HepG2 (cell line): ENCODE data around the gene CFAP69. TPM values are rescaled to one million over a fixed set of nuclear protein-coding genes. Genes with fewer than 3 reads are reported as not detected.
A peak's percentile ranks its signal among the peaks of the same experiment; 100 is the strongest.

Source experiments
- ATAC-seq: fragments of 200-7000 bp; cut with Tn5 transposase; 3 replicates; pipeline ENCODE4 v1.9.1; 2020; ENCODE audit warnings: mild to moderate bottlenecking, moderate library complexity
- BruUV-seq: library from RNA; stranded (reverse); fragments of 400-500 nt; replicated peaks from 2 replicates; lab custom pipeline; 2021; lab: Mats Ljungman, UMichigan
- CTCF ChIA-PET: fragments of 300-600 bp; formaldehyde crosslinking; extraction: SDS; loops from one replicate; lab custom pipeline; 2021; ENCODE audit warnings: low total read pairs, inconsistent platforms, low intra/inter-chr PET ratio; lab: Yijun Ruan, JAX
- POLR2A ChIA-PET: fragments of 350-600 bp; sonication (Branson Sonifier 250); formaldehyde crosslinking; loops from one replicate; lab custom pipeline; 2020; ENCODE audit warnings: antibody characterized with exemption, inconsistent platforms; lab: Yijun Ruan, JAX
- DNase-seq: peaks from one replicate; pipeline ENCODE4 v3.0.0-alpha.2; 2015; ENCODE audit warnings: low spot score
- FAIRE-seq: peaks from 3 replicates; lab custom pipeline; 2011; peaks lifted over from hg19 to GRCh38; lab: Jason Lieb, UNC
- H2AFZ ChIP-seq: one replicate; pipeline ENCODE4 v1.6.1; 2011; ENCODE audit warnings: low read length, inconsistent platforms
- H3K27ac ChIP-seq: fragments of 300-600 bp; 3 replicates; pipeline ENCODE4 v1.8.0; 2011; ENCODE audit warnings: mixed run types, mild to moderate bottlenecking, mixed read lengths, low read length, inconsistent platforms; ENCODE audit not compliant: insufficient read depth; ENCODE audit errors: extremely low read length
- H3K27me3 ChIP-seq, 2 experiments: fragments of 200-600 bp in 1 of 2; 2 replicates in 1 of 2; 3 replicates in 1 of 2; pipeline versions ENCODE4 v1.6.0 to v1.8.0; 2011; ENCODE audit warnings: low read length in 2 of 2, mild to moderate bottlenecking in 2 of 2, moderate library complexity in 2 of 2, inconsistent platforms in 1 of 2; ENCODE audit not compliant: insufficient read depth in 2 of 2, control insufficient read depth in 1 of 2
- H3K36me3 ChIP-seq, 2 experiments: fragments of 200-600 bp in 1 of 2; replicated peaks in 1 of 2; 2 replicates in 1 of 2; 3 replicates in 1 of 2; pipeline versions ENCODE4 v1.5.1 to v1.8.0; 2011; ENCODE audit warnings: low read length in 2 of 2, inconsistent platforms in 1 of 2; ENCODE audit not compliant: insufficient read depth in 2 of 2, control insufficient read depth in 1 of 2
- H3K4me1 ChIP-seq: 2 replicates; pipeline ENCODE4 v1.5.1; 2012; ENCODE audit warnings: low read length, inconsistent platforms; ENCODE audit not compliant: insufficient read depth
- H3K4me2 ChIP-seq: 2 replicates; pipeline ENCODE4 v1.6.0; 2011; ENCODE audit warnings: low read depth, low read length, inconsistent platforms
- H3K4me3 ChIP-seq, 3 experiments: fragments of 200-600 bp in 1 of 3; sonication (generic), shearing (Covaris generic) in 1 of 3; replicated peaks in 1 of 3; 2 replicates each; pipeline ENCODE4 v1.5.1; 2011 to 2016; ENCODE audit warnings: low read length in 3 of 3, inconsistent platforms in 2 of 3, low read depth in 2 of 3, mild to moderate bottlenecking in 2 of 3, control low read depth in 1 of 3, mixed read lengths in 1 of 3; ENCODE audit not compliant: insufficient read depth in 1 of 3
- H3K79me2 ChIP-seq: one replicate; pipeline ENCODE4 v1.6.1; 2011; ENCODE audit warnings: low read length, inconsistent platforms; ENCODE audit not compliant: insufficient read depth
- H3K9ac ChIP-seq: 2 replicates; pipeline ENCODE4 v1.6.0; 2011; ENCODE audit warnings: mild to moderate bottlenecking, low read depth, low read length, inconsistent platforms; ENCODE audit not compliant: insufficient read depth
- H3K9me3 ChIP-seq: 2 replicates; pipeline ENCODE4 v1.5.1; 2012; ENCODE audit warnings: mild to moderate bottlenecking, low read length
- H4K20me1 ChIP-seq: 2 replicates; pipeline ENCODE4 v1.6.0; 2011; ENCODE audit warnings: inconsistent platforms, mild to moderate bottlenecking, low read length, moderate library complexity; ENCODE audit not compliant: insufficient read depth
- ERF ChIP-seq: IDR thresholded peaks from 2 replicates; pipeline ENCODE4 v1.6.1; 2018; ENCODE audit warnings: missing biosample characterization, missing genetic modification reagents
- NFIC ChIP-seq: IDR thresholded peaks from 2 replicates; pipeline ENCODE4 v1.6.1; 2012; ENCODE audit warnings: mild to moderate bottlenecking, low read length, inconsistent platforms
- SKI ChIP-seq: fragments of 450-650 bp; IDR thresholded peaks from one replicate; pipeline ENCODE4 v1.6.1; 2018; ENCODE audit warnings: mild to moderate bottlenecking; ENCODE audit not compliant: partially characterized antibody
- SP5 ChIP-seq: IDR thresholded peaks from 2 replicates; pipeline ENCODE4 v1.6.1; 2016; ENCODE audit warnings: low read depth, borderline replicate concordance
- ZBTB1 ChIP-seq: sonication (generic); formaldehyde crosslinking; IDR thresholded peaks from 2 replicates; pipeline ENCODE4 v1.4.0; 2020; ENCODE audit warnings: missing genetic modification reagents, borderline replicate concordance
- ZBTB3 ChIP-seq: sonication (generic); formaldehyde crosslinking; IDR thresholded peaks from 2 replicates; pipeline ENCODE4 v1.4.0; 2020; ENCODE audit warnings: low read depth, mild to moderate bottlenecking, moderate library complexity, missing genetic modification reagents, borderline replicate concordance
- ZNF496 ChIP-seq: sonication (generic); formaldehyde crosslinking; IDR thresholded peaks from 2 replicates; pipeline ENCODE4 v1.8.1; 2023; ENCODE audit warnings: mild to moderate bottlenecking, moderate library complexity, missing genetic modification reagents; ENCODE audit not compliant: insufficient replicate concordance
- ZNF530 ChIP-seq: sonication (generic); formaldehyde crosslinking; IDR thresholded peaks from 2 replicates; pipeline ENCODE4 v1.5.0; 2020; ENCODE audit warnings: low read depth, mild to moderate bottlenecking, missing genetic modification reagents
- WGBS: methylation state at CpG from one replicate; pipeline ENCODE4 v1.1.6; 2017; ENCODE audit warnings: low lambda C conversion rate; 5-methylcytosine and 5-hydroxymethylcytosine counted together
- in situ Hi-C: cut with HindIII; loops from 2 replicates; pipeline ENCODE4 v1.10.0; 2017; ENCODE audit warnings: low pct_unique_long_range_greater_than_20kb; ENCODE audit not compliant: extremely low pct_ligation_motif_present
- intact Hi-C: fragments of 100-400 bp; cut with micrococcal nuclease; formaldehyde crosslinking; loops from one replicate; pipeline ENCODE4 v1.10.0; 2022; ENCODE audit not compliant: unreplicated experiment
- polyA plus RNA-seq, 8 experiments: library from polyadenylated mRNA; depleted of rRNA in 3 of 8; stranded (reverse) in 7 of 8; unstranded in 1 of 8; fragments of >200 nt; fragmentation: Illumina TruSeq in 4 of 8; extraction: Trizol in 4 of 8; gene quantifications; 2 replicates each; pipeline versions ENCODE4 v1.2.1 to v1.2.3, GENCODE V29; 2011 to 2016; ENCODE audit warnings: low read depth in 4 of 8, missing spikeins in 1 of 8, mixed read lengths in 1 of 8; ENCODE audit not compliant: insufficient read depth in 1 of 8
- total RNA-seq, 5 experiments: library from RNA; depleted of rRNA; stranded (reverse); fragments of >200 nt; fragmentation: Illumina TruSeq; extraction: Trizol; gene quantifications; 2 replicates each; pipeline ENCODE4 v1.2.3, GENCODE V29; 2016; ENCODE audit warnings: low read depth in 1 of 5
- TF ChIP-seq, protein P1 (sequence below): sonication (generic); formaldehyde crosslinking; IDR thresholded peaks from 2 replicates; pipeline ENCODE4 v1.5.1; 2020; ENCODE audit warnings: mild to moderate bottlenecking, missing genetic modification reagents, borderline replicate concordance
- TF ChIP-seq, protein P2 (sequence below): sonication (generic); formaldehyde crosslinking; IDR thresholded peaks from 2 replicates; pipeline ENCODE4 v1.4.0; 2020; ENCODE audit warnings: missing genetic modification reagents
- TF ChIP-seq, protein P3 (sequence below): IDR thresholded peaks from 2 replicates; pipeline ENCODE4 v1.6.1; 2016; ENCODE audit warnings: missing genetic modification reagents, missing compliant biosample characterization

Gene CFAP69
- total and polyA plus RNA-seq, 2 of the 13 experiments (the other 11 are each of a cell fraction or from before 2014, with no cell fraction given), result 2.2 to 4.0 TPM

DNA sequence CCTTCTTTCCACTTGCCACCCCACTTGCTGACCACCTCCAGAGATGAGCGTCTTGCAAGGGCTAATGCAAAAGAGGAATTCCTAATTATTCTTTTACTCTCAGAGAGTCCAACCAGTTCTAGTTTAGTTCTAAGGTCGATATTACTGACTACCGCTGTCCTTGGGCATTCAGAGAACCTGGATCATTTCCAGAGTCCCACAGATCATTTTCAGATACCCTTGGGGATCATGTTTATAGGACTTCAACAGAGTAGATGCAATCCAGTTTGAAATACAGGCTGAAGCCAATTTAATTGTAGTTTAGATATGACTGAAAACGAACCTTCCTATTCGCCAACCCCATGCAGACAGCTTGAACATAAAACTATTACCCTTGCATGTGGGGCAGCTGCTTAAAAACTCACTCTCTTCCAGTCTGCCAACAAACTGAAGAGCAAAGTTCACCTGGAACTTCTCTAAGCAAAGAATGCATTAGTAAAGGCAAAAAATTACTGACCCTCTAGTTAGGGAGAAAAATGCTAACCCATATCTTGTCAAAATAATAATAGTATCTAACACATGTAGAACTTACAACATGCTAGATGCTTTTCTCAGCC lies 22.4 kb downstream of the CFAP69 start (continued):
- TF ChIP-seq, protein P1, sequence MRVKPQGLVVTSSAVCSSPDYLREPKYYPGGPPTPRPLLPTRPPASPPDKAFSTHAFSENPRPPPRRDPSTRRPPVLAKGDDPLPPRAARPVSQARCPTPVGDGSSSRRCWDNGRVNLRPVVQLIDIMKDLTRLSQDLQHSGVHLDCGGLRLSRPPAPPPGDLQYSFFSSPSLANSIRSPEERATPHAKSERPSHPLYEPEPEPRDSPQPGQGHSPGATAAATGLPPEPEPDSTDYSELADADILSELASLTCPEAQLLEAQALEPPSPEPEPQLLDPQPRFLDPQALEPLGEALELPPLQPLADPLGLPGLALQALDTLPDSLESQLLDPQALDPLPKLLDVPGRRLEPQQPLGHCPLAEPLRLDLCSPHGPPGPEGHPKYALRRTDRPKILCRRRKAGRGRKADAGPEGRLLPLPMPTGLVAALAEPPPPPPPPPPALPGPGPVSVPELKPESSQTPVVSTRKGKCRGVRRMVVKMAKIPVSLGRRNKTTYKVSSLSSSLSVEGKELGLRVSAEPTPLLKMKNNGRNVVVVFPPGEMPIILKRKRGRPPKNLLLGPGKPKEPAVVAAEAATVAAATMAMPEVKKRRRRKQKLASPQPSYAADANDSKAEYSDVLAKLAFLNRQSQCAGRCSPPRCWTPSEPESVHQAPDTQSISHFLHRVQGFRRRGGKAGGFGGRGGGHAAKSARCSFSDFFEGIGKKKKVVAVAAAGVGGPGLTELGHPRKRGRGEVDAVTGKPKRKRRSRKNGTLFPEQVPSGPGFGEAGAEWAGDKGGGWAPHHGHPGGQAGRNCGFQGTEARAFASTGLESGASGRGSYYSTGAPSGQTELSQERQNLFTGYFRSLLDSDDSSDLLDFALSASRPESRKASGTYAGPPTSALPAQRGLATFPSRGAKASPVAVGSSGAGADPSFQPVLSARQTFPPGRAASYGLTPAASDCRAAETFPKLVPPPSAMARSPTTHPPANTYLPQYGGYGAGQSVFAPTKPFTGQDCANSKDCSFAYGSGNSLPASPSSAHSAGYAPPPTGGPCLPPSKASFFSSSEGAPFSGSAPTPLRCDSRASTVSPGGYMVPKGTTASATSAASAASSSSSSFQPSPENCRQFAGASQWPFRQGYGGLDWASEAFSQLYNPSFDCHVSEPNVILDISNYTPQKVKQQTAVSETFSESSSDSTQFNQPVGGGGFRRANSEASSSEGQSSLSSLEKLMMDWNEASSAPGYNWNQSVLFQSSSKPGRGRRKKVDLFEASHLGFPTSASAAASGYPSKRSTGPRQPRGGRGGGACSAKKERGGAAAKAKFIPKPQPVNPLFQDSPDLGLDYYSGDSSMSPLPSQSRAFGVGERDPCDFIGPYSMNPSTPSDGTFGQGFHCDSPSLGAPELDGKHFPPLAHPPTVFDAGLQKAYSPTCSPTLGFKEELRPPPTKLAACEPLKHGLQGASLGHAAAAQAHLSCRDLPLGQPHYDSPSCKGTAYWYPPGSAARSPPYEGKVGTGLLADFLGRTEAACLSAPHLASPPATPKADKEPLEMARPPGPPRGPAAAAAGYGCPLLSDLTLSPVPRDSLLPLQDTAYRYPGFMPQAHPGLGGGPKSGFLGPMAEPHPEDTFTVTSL (CRISPR knock-in tag), result peak; percentile 20; the same call in 1 of the 2 replicates
- TF ChIP-seq ERF (CRISPR knock-in tag), result 0 out of 2 replicates have a peak, but pooled peaks have one; percentile 27
- TF ChIP-seq SP5 (CRISPR knock-in tag), result no peak
- TF ChIP-seq NFIC, result peak; percentile 39; the same call in 1 of the 2 replicates

DNA sequence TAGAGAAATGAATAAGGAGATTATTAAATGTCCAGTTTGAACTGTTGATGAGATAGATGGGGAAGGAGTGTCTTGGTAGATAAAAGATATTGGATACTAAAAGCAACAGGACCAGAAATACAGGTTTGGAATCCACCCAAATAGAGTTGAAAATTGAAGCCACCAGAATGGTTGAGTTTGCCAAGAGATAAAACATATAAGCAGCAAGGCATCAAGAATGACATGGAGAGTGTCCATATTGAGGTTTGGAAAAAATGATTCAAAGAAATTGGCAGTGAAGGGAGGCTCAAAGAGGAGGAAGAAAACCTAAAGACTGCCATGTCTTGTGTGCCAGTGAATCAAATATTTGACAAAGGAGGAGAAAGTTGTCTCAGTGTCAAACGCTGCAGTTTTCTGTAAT lies 24.2 kb downstream of the CFAP69 start:
- no peak for ATAC-seq
- no peaks in the 10 kb centered on the region for H3K79me2 ChIP-seq
- H3K9ac ChIP-seq, result no peak overlapping the region
- H4K20me1 ChIP-seq, result no peaks in the 10 kb centered on the region
- in situ Hi-C loops, result loop anchor here (10.0 kb wide), 1 partner anchor 114 kb away; the partner anchor contains the start of gene STEAP1
- WGBS, result 24% methylated on average over 1 of the region's 1 CpG
- DNase-seq, result no peak
- intact Hi-C loops, result loop anchor here (5.0 to 10.0 kb wide), 3 partner anchors 78 to 158 kb away; partner anchors contain the start of genes CLDN12 and GTPBP10
- H3K4me1 ChIP-seq, result peaks cover 70% of the 10 kb centered on the region
- ChIA-PET POLR2A (no interaction called here), CTCF (no interaction called here)
- H2AFZ ChIP-seq, result no peak overlapping the region
- H3K9me3 ChIP-seq, result no peaks in the 10 kb centered on the region
- H3K27ac ChIP-seq, result peak overlapping the region; percentile 21
- H3K27me3 ChIP-seq, result no peaks in the 10 kb centered on the region
- TF ChIP-seq ZBTB1 (no peak), ZBTB3 (CRISPR knock-in tag) (no peak), SKI (no peak), ZNF496 (CRISPR knock-in tag) (no peak), ZNF530 (CRISPR knock-in tag) (no peak)
- TF ChIP-seq, protein P2, sequence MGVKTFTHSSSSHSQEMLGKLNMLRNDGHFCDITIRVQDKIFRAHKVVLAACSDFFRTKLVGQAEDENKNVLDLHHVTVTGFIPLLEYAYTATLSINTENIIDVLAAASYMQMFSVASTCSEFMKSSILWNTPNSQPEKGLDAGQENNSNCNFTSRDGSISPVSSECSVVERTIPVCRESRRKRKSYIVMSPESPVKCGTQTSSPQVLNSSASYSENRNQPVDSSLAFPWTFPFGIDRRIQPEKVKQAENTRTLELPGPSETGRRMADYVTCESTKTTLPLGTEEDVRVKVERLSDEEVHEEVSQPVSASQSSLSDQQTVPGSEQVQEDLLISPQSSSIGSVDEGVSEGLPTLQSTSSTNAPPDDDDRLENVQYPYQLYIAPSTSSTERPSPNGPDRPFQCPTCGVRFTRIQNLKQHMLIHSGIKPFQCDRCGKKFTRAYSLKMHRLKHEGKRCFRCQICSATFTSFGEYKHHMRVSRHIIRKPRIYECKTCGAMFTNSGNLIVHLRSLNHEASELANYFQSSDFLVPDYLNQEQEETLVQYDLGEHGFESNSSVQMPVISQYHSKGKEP (CRISPR knock-in tag), result no peak
- TF ChIP-seq, protein P3, sequence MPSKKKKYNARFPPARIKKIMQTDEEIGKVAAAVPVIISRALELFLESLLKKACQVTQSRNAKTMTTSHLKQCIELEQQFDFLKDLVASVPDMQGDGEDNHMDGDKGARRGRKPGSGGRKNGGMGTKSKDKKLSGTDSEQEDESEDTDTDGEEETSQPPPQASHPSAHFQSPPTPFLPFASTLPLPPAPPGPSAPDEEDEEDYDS (CRISPR knock-in tag), result no peak
- TF ChIP-seq, all 625 proteins: peak for 0
- Histone ChIP-seq H3K4me2 (no peak overlapping the region), H3K36me3 (no peaks in the 10 kb centered on the region), H3K4me3 (no peak overlapping the region)
- no peak for FAIRE-seq
- BruUV-seq, result no TSS peak
